ENCODE data around the gene RPL13A. TPM values are rescaled to one million over a fixed set of nuclear protein-coding genes. Genes with fewer than 3 reads are reported as not detected.

Gene RPL13A
- total and polyA plus RNA-seq, 2 experiments from 2014 or later = 2,105 to 2,412 TPM

GRCh38 chr19:49453757-49454240 is 33.6 kb upstream of the RPL13A start (continued):
- no peak for TF ChIP-seq ZNF462 (CRISPR knock-in tag; IDR thresholded peaks at IDR 0.05)
- no peak for TF ChIP-seq REST (IDR thresholded peaks at IDR 0.05; ENCODE audit: unreplicated experiment)
- TF ChIP-seq CREB1 (CRISPR knock-in tag; IDR thresholded peaks at IDR 0.05; ENCODE audit: low read depth) = no peak
- no peak for TF ChIP-seq NANOG (IDR thresholded peaks at IDR 0.05; ENCODE audit: borderline replicate concordance)
- TF ChIP-seq ETS1 (IDR thresholded peaks at IDR 0.05) = no peak

Data from GM23338 (cell line).